NT2/D1 (cell line): ENCODE measurements around the gene ASPHD2.

Experiments used
- YY1 ChIP-seq: IDR thresholded peaks from 2 replicates; pipeline ENCODE4 v1.6.1; 2011; ENCODE audit not compliant: insufficient read length, insufficient read depth
- ZNF274 ChIP-seq: IDR thresholded peaks from 2 replicates; pipeline ENCODE4 v1.6.1; 2011; ENCODE audit warnings: mild to moderate bottlenecking, low read depth, low read length

GRCh38 chr22:26462051-26462450, 33.0 kb downstream of the ASPHD2 start:
- TF ChIP-seq YY1 (no peak), ZNF274 (no peak)
